NCI-H1092 treated with DMSO at 0.1 percent for 48 hours (cell line): ENCODE results near the gene MMS19.

Source experiments
- DNase-seq: peaks from one replicate; lab custom pipeline; 2025; lab: John Stamatoyannopoulos, UW

MMS19 gene

DNA sequence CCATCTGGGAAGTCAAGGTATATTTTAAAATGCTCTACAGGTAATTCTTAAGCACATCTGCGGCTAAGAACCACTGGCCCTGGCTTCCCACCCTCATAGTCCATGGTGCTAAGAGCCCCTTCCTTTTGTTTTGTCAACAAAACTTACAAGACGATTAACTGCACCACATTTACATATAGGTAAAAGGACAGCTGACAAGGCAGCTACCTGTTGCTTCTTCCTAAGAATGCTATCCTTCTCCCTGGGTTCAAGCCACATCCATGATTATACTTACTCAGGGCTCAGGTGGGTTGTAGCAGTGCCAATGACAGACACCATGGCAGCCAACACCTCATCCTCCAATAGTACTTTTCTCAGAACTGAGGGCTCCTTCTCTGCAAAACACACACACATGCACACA lies 35.9 kb downstream of the MMS19 start:
- DNase-seq: no peak

GRCh38 chr10:97459933-97460332 lies 38.3 kb downstream of the MMS19 start:
- DNase-seq: no peak

DNA sequence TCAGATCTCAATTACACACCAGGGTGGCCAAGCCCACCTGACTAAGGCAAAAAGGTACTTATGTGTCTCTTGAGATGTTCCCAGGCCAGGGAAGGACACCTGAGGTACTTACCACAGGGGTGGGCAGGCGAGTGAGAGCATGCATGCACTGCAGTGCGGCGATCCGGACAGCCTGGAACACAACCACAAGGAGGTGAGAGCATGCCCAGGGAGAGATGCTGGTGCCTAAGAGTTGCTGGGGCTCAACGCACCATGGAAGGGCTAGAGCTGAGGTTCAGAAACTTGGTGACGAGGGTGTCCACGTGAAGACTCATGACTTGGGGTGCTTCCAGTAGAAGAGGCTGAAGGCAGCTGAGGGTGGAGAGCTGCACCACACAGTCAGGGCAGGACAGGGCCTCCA lies 39.1 kb downstream of the MMS19 start:
- no peak for DNase-seq

- no peak for DNase-seq
Measured at GRCh38 chr10:97456686-97457065, 41.5 kb downstream of the MMS19 start.

- DNase-seq: no peak
Measured at GRCh38 chr10:97456034-97456685, 42.1 kb downstream of the MMS19 start.

GRCh38 chr10:97454330-97455036 lies 43.7 kb downstream of the MMS19 start:
- no peak for DNase-seq

GRCh38 chr10:97452352-97452751 lies 45.9 kb downstream of the MMS19 start:
- DNase-seq: no peak

GRCh38 chr10:97451605-97452004 lies 46.6 kb downstream of the MMS19 start:
- no peak for DNase-seq

GRCh38 chr10:97450828-97451227 lies 47.4 kb downstream of the MMS19 start:
- no peak for DNase-seq

DNA sequence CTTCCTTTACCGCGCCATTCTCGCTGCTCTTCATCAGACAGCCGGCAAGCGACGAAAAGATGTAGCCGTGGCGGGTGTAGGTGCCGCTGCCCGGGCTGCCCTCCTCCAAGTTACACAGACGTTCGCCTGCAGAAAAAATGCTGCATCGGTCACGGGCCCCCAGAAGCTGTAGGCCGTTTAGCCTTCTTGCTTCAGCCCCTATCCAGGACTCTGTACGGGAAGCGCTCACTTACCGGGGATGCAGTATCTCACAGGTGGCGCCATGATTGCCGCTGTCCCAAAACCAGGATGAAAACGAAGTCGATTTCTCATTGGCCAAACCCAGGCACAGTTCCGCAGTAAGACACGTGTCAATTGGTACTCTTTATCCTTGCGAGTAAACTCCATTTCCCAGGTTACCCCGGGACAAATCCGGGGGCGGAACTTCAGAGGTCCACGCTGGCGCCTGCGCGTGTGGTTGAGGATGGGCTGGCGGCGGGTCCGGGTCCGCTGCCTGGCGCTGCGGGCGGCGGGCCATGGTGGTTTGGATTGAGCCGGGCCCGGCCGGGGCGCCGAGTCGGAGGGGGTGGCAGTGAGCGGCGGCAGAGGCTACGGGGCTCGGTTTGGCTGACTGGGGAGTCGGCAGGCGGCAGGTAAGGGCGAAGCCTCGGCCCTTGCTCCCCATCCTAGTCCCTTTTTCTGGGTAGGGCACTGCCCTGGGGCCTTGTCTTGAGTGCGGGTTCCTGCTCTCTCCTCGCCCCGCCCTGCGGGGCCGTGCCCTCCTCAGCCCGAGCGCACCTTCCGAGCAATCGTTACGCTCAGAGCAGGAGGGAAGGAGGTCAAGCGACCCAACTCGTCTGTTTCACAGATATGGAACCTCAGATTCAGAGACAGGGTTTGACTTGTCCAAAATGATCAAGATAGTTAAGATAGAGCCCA lies 52.2 kb downstream of the MMS19 start, which contains the start of the genes EXOSC1 and ZDHHC16:
EXOSC1 (minus strand) TSS at position 285 of the 918 bp plus-strand sequence; CDS start at position 264, 21 bp downstream.
ZDHHC16 (plus strand) TSS at position 454 of the 918 bp plus-strand sequence. CDS start 5,501 bp downstream, outside the sequence.
- DNase-seq: peak; percentile 90

- no peak for DNase-seq
Measured at GRCh38 chr10:97445357-97445721, 52.9 kb downstream of the MMS19 start.

- no peak for DNase-seq
Measured at GRCh38 chr10:97444212-97444611, 54.0 kb downstream of the MMS19 start.

DNA sequence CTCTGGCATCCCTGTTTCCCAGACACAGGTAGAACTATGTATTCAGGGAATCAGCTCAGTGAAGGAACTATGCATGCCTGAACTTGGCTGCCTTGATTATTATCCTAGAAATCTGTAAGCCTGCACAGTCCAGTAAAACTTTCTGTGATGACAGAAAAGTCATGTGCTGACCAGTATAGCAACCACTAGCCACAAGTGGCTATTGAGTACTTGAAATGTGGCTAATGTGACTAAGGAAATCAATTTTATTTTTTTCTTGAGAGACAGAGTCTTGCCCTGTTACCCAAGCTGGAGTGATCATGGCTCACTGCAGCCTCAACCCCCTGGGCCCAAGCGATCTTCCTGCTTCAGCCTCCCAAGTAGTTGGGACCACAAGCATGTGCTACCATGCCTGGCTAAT lies 55.9 kb downstream of the MMS19 start:
- DNase-seq: no peak

- no peak for DNase-seq
Measured at GRCh38 chr10:97435211-97435610, 63.0 kb downstream of the MMS19 start.

- DNase-seq: no peak
Measured at GRCh38 chr10:97434557-97434956, 63.7 kb downstream of the MMS19 start.

GRCh38 chr10:97434055-97434454 lies 64.2 kb downstream of the MMS19 start:
- no peak for DNase-seq

GRCh38 chr10:97428572-97428981 lies 69.6 kb downstream of the MMS19 start:
- DNase-seq: no peak

- no peak for DNase-seq
Measured at GRCh38 chr10:97427571-97428179, 70.5 kb downstream of the MMS19 start.

DNA sequence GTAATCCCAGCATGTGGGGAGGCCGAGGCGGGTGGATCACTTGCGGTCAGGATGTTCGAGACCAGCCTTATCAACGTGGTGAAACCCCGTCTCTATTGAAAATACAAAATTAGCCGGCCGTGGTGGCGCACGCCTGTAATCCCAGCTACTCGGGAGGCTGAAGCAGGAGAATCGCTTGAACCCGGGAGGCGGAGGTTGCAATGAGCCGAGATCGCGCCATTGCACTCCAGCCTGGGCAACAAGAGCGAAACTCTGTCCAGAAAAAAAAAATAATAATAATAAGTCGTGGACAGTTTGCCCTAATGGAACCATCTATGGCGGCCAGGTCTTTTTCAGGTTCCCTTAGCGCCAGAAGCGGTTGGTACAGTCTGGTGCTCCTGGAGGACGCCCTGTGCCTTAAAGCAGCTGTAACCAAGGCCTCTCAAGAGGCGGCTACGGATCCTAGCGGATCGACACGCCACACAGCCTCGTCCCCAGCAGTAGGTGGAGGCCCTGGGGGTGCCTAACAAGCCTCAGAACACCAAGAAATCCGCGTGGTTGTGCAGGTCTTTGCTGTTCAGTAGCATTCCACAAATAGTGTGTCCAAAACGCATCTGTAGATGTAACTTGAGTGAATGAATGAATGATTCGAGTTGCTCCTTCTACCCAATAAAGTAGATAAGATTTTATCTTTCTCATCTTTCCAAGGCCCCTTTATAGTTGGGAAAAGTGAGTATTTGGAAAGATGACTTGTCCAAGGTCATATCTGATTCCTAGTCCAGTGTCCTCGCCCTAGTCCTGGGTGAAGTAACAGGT lies 71.2 kb downstream of the MMS19 start:
- DNase-seq: peak; percentile 5

DNA sequence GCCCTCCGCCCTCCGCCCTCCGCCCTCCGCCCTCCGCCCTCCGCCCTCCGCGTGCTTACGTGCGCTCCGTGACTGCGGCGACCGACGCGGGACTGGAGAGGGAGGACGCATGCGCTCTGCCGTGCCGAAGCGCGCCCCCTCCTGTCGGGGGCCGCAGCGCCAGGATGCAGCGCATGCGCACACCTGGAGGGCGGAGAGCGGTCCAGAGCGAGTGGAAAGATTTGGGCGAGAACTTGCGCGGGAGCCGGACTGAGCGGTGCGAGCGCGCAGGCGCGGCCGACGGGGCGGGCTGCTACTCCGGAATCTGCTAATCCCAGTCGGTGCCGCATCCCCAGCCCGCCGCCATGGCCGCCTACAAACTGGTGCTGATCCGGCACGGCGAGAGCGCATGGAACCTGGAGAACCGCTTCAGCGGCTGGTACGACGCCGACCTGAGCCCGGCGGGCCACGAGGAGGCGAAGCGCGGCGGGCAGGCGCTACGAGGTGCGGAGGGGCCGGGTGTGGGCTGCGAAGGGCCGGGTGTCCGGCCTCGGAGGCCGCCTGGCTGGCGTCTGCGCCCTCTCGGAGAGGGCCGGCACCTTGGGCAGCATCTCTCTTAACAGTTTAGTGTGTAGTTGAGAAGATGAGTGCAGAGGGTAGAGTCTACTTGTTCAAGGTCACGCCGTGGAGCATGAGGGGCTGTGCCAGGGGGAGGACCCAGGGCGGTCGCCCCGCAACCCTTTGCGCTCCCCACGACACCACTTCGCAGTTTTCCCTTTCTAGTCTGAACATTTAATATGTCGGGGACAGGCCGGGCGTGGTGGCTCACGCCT lies 72.1 kb downstream of the MMS19 start, which contains the start of gene PGAM1:
PGAM1 (plus strand) TSS at position 228 of the 812 bp plus-strand sequence; CDS start at position 345, 117 bp downstream.
- DNase-seq: peak; percentile 91
